H1 (cell line): ENCODE results near the gene STT3B. TPM values are rescaled to one million over a fixed set of nuclear protein-coding genes. Genes with fewer than 3 reads are reported as not detected.

Experiments
- CTCF ChIA-PET: fragments of 300-600 bp; sonication (Branson Sonifier 250); formaldehyde crosslinking; loops from one replicate; lab custom pipeline; 2021; ENCODE audit not compliant: partially characterized antibody; lab: Charles Lee
- POLR2A ChIA-PET: fragments of 300-600 bp; sonication (Branson Sonifier 250); formaldehyde crosslinking; loops from one replicate; lab custom pipeline; 2021; ENCODE audit warnings: inconsistent platforms; ENCODE audit not compliant: partially characterized antibody; lab: Charles Lee
- DNase-seq, 2 experiments: peaks; one replicate each; pipeline versions ENCODE4 v3.0.0 to v3.0.0-alpha.2; 2010 to 2022; ENCODE audit warnings: low spot score in 2 of 2, low read depth in 1 of 2, mixed read lengths in 1 of 2
- FAIRE-seq: peaks from 2 replicates; lab custom pipeline; 2011; peaks lifted over from hg19 to GRCh38; lab: Jason Lieb, UNC
- H2AFZ ChIP-seq: 2 replicates; pipeline ENCODE4 v1.8.1; 2012; ENCODE audit warnings: low read length, inconsistent platforms
- H2AK5ac ChIP-seq: 2 replicates; pipeline ENCODE4 v1.6.1; 2013; ENCODE audit warnings: low read depth, low read length
- H2BK120ac ChIP-seq: replicated peaks from 2 replicates; pipeline ENCODE3; 2013; ENCODE audit warnings: low read depth, low read length, inconsistent platforms
- H2BK12ac ChIP-seq: 2 replicates; pipeline ENCODE4 v1.6.1; 2013; ENCODE audit warnings: low read depth, low read length
- H2BK15ac ChIP-seq: 2 replicates; pipeline ENCODE4 v1.6.1; 2013; ENCODE audit warnings: low read length
- H2BK20ac ChIP-seq: 2 replicates; pipeline ENCODE4 v1.6.1; 2013; ENCODE audit warnings: low read length
- H2BK5ac ChIP-seq: 2 replicates; pipeline ENCODE4 v1.6.1; 2013; ENCODE audit warnings: low read depth, low read length
- H3K14ac ChIP-seq: 2 replicates; pipeline ENCODE4 v1.6.1; 2013; ENCODE audit warnings: inconsistent platforms; ENCODE audit not compliant: insufficient read length
- H3K18ac ChIP-seq: 2 replicates; pipeline ENCODE4 v1.6.1; 2013; ENCODE audit warnings: low read length; ENCODE audit errors: extremely low read depth
- H3K23ac ChIP-seq: 2 replicates; pipeline ENCODE4 v1.6.1; 2013; ENCODE audit warnings: inconsistent platforms; ENCODE audit not compliant: insufficient read length
- H3K23me2 ChIP-seq: 2 replicates; pipeline ENCODE4 v1.6.1; 2013; ENCODE audit warnings: low read depth, low read length
- H3K27ac ChIP-seq: 2 replicates; pipeline ENCODE4 v1.6.1; 2011; ENCODE audit warnings: low read depth, low read length, inconsistent platforms
- H3K27me3 ChIP-seq, 4 experiments: replicated peaks in 1 of 4; 1 replicate in 1 of 4; 2 replicates in 3 of 4; pipeline versions ENCODE4 v1.6.1 to v1.8.1; 2011 to 2013; ENCODE audit warnings: low read length in 3 of 4, mild to moderate bottlenecking in 3 of 4, inconsistent platforms in 2 of 4, mixed read lengths in 2 of 4, moderate library complexity in 1 of 4; ENCODE audit not compliant: control insufficient read depth in 3 of 4, insufficient read depth in 3 of 4; ENCODE audit errors: extremely low read depth in 1 of 4
- H3K36me3 ChIP-seq, 4 experiments: 2 replicates each; pipeline versions ENCODE4 v1.6.1 to v1.8.1; 2011 to 2013; ENCODE audit warnings: mild to moderate bottlenecking in 4 of 4, low read length in 3 of 4, moderate library complexity in 2 of 4, control low read depth in 1 of 4, inconsistent platforms in 1 of 4; ENCODE audit not compliant: insufficient read depth in 4 of 4, control insufficient read depth in 2 of 4
- H3K4ac ChIP-seq: replicated peaks from 2 replicates; pipeline ENCODE3; 2013; ENCODE audit warnings: low read length, low read depth, mixed read lengths, inconsistent platforms; ENCODE audit not compliant: insufficient read length
- H3K4me1 ChIP-seq, 4 experiments: replicated peaks in 1 of 4; 1 replicate in 1 of 4; 2 replicates in 3 of 4; pipeline versions ENCODE4 v1.6.1 to v1.8.1; 2011 to 2013; ENCODE audit warnings: low read length in 3 of 4, inconsistent platforms in 2 of 4, mixed read lengths in 1 of 4; ENCODE audit not compliant: insufficient read depth in 4 of 4, control insufficient read depth in 3 of 4
- H3K4me2 ChIP-seq, 2 experiments: 2 replicates each; pipeline versions ENCODE4 v1.6.1 to v1.8.1; 2011 to 2013; ENCODE audit warnings: low read depth in 2 of 2, low read length in 2 of 2, control low read depth in 1 of 2, inconsistent platforms in 1 of 2, mild to moderate bottlenecking in 1 of 2; ENCODE audit not compliant: insufficient read depth in 1 of 2
- H3K4me3 ChIP-seq, 4 experiments: fragments of 200-600, 300-600 bp in 1 of 4; sonication (generic), shearing (Covaris generic), sonication (Bioruptor Twin) in 1 of 4; 2 replicates each; pipeline versions ENCODE4 v1.5.1 to v1.8.1; 2011 to 2016; ENCODE audit warnings: low read length in 4 of 4, low read depth in 3 of 4, control low read depth in 2 of 4, inconsistent platforms in 2 of 4, mild to moderate bottlenecking in 2 of 4, mixed read lengths in 1 of 4, moderate library complexity in 1 of 4; ENCODE audit not compliant: insufficient read depth in 2 of 4; ENCODE audit errors: extremely low read depth in 1 of 4
- H3K56ac ChIP-seq: replicated peaks from 2 replicates; pipeline ENCODE3; 2013; ENCODE audit warnings: low read depth, mild to moderate bottlenecking, mixed read lengths, low read length, inconsistent platforms; ENCODE audit not compliant: insufficient read length
- H3K79me1 ChIP-seq: 2 replicates; pipeline ENCODE4 v1.6.1; 2013; ENCODE audit warnings: low read depth, low read length, control low read depth
- H3K79me2 ChIP-seq, 2 experiments: 2 replicates each; pipeline versions ENCODE4 v1.6.1 to v1.8.1; 2012 to 2013; ENCODE audit warnings: low read length in 2 of 2, mild to moderate bottlenecking in 2 of 2, inconsistent platforms in 1 of 2; ENCODE audit not compliant: insufficient read depth in 2 of 2, control insufficient read depth in 1 of 2
- H3K9ac ChIP-seq, 4 experiments: replicated peaks in 1 of 4; 1 replicate in 1 of 4; 2 replicates in 3 of 4; pipeline versions ENCODE4 v1.6.1 to v1.8.1; 2011 to 2013; ENCODE audit warnings: low read depth in 3 of 4, low read length in 3 of 4, control low read depth in 2 of 4, mild to moderate bottlenecking in 2 of 4, moderate library complexity in 2 of 4, inconsistent platforms in 1 of 4; ENCODE audit errors: extremely low read depth in 1 of 4
- H3K9me3 ChIP-seq, 2 experiments: 2 replicates each; pipeline versions ENCODE4 v1.6.1 to v1.8.1; 2012 to 2013; ENCODE audit warnings: mild to moderate bottlenecking in 2 of 2, moderate library complexity in 2 of 2, control low read depth in 1 of 2, inconsistent platforms in 1 of 2, low read depth in 1 of 2, low read length in 1 of 2, mixed read lengths in 1 of 2; ENCODE audit not compliant: insufficient read depth in 2 of 2
- H4K20me1 ChIP-seq, 2 experiments: replicated peaks in 1 of 2; 2 replicates each; pipeline versions ENCODE3 to v1.8.1; 2011 to 2013; ENCODE audit warnings: inconsistent platforms in 2 of 2, low read length in 2 of 2, mild to moderate bottlenecking in 1 of 2; ENCODE audit not compliant: insufficient read depth in 2 of 2, control insufficient read depth in 1 of 2
- H4K5ac ChIP-seq: 2 replicates; pipeline ENCODE4 v1.6.1; 2013; ENCODE audit warnings: low read length, low read depth, mixed read lengths, inconsistent platforms; ENCODE audit not compliant: insufficient read length
- H4K8ac ChIP-seq: 2 replicates; pipeline ENCODE4 v1.8.0; 2013; ENCODE audit warnings: mild to moderate bottlenecking, moderate library complexity, low read length, inconsistent platforms; ENCODE audit not compliant: insufficient read depth; ENCODE audit errors: extremely low read depth
- H4K91ac ChIP-seq: replicated peaks from 2 replicates; pipeline ENCODE3; 2013; ENCODE audit warnings: low read length, mixed read lengths, inconsistent platforms; ENCODE audit not compliant: insufficient read length
- CEBPB ChIP-seq: IDR thresholded peaks from 2 replicates; pipeline ENCODE4 v1.6.1; 2012; ENCODE audit warnings: low read depth, low read length
- CHD2 ChIP-seq: IDR thresholded peaks from 2 replicates; pipeline ENCODE4 v1.6.1; 2012; ENCODE audit warnings: low read length, improper control_type of control experiment
- FOSL1 ChIP-seq: IDR thresholded peaks from 2 replicates; pipeline ENCODE4 v1.6.1; 2011; ENCODE audit warnings: mild to moderate bottlenecking, low read depth, low read length, moderate library complexity; ENCODE audit not compliant: insufficient read depth
- JUND ChIP-seq: IDR thresholded peaks from 2 replicates; pipeline ENCODE4 v1.6.1; 2011; ENCODE audit warnings: mild to moderate bottlenecking, improper control_type of control experiment, low read length
- KDM1A ChIP-seq: fragments of 200-600, 300-600 bp; sonication (generic); IDR thresholded peaks from 2 replicates; pipeline ENCODE4 v1.7.1; 2016; ENCODE audit warnings: mild to moderate bottlenecking, low read length, borderline replicate concordance
- NANOG ChIP-seq: IDR thresholded peaks from 2 replicates; pipeline ENCODE4 v1.6.1; 2011; ENCODE audit warnings: low read length, low read depth, mild to moderate bottlenecking, inconsistent platforms; ENCODE audit not compliant: insufficient read depth, poor library complexity, severe bottlenecking
- POLR2A ChIP-seq, 2 experiments: IDR thresholded peaks; 1 replicate in 1 of 2; 2 replicates in 1 of 2; pipeline ENCODE4 v1.6.1; 2011; ENCODE audit warnings: low read depth in 2 of 2, low read length in 2 of 2, mild to moderate bottlenecking in 2 of 2; ENCODE audit errors: control extremely low read depth in 1 of 2
- SIN3A ChIP-seq, 2 experiments: IDR thresholded peaks in 1 of 2; conservative IDR thresholded peaks in 1 of 2; 2 replicates each; pipeline ENCODE4 v1.6.1; 2011 to 2012; ENCODE audit warnings: low read length in 2 of 2, improper control_type of control experiment in 1 of 2, low read depth in 1 of 2, mild to moderate bottlenecking in 1 of 2
- TCF12 ChIP-seq: IDR thresholded peaks from 2 replicates; pipeline ENCODE4 v1.6.1; 2011; ENCODE audit warnings: low read depth, mild to moderate bottlenecking, low read length
- ZNF274 ChIP-seq: IDR thresholded peaks from 2 replicates; pipeline ENCODE4 v1.7.0; 2012; ENCODE audit warnings: low read length, borderline replicate concordance; ENCODE audit errors: extremely low read depth
- WGBS, 2 experiments: shearing (Covaris generic) in 1 of 2; methylation state at CpG; one replicate each; pipeline versions ENCODE4 v1.1.6 to v1.1.7; 2013 to 2015; ENCODE audit warnings: low lambda C conversion rate in 2 of 2, mixed read lengths in 2 of 2, inconsistent platforms in 1 of 2, low coverage in 1 of 2, missing lambda C conversion rate in 1 of 2; ENCODE audit not compliant: insufficient replicate concordance in 2 of 2, insufficient coverage in 1 of 2, insufficient read length in 1 of 2; ENCODE audit errors: extremely low coverage in 1 of 2, missing lambda C conversion rate in 1 of 2; 5-methylcytosine and 5-hydroxymethylcytosine counted together
- polyA plus RNA-seq, 7 experiments: library from polyadenylated mRNA; depleted of rRNA in 3 of 7; stranded (reverse) in 5 of 7; unstranded in 2 of 7; fragments of >200 nt in 5 of 7; fragments of 200-250 nt in 2 of 7; gene quantifications; 1 replicate in 5 of 7; 2 replicates in 1 of 7; 4 replicates in 1 of 7; pipeline versions ENCODE4 v1.2.1 to v1.2.3, GENCODE V29; 2011 to 2013; ENCODE audit warnings: missing spikeins in 2 of 7, mixed read lengths in 2 of 7
- total RNA-seq: library from RNA; stranded (reverse); fragmentation: NEBNext Ultra II Directional; extraction: Animal tissue kit (Norgen Biotek cat#: 25700); gene quantifications from 2 replicates; pipeline ENCODE4 v1.2.1, GENCODE V29; 2021
- TF ChIP-seq, protein P1 (sequence below): IDR thresholded peaks from 2 replicates; pipeline ENCODE4 v1.6.1; 2011; ENCODE audit warnings: low read length, improper control_type of control experiment

Gene STT3B
- total and polyA plus RNA-seq, 2 of the 8 experiments (the other 6 are each of a cell fraction or from before 2014, with no cell fraction given) = 43.5 to 134 TPM

GRCh38 chr3:31491660-31492059 lies 41.1 kb upstream of the STT3B start:
- H3K79me2 ChIP-seq = no peaks in the 10 kb centered on the region
- no peaks in the 10 kb centered on the region for H4K20me1 ChIP-seq
- H3K4me3 ChIP-seq = no peak overlapping the region
- H3K79me1 ChIP-seq = no peaks in the 10 kb centered on the region
- H2AK5ac ChIP-seq = no peak overlapping the region
- H4K8ac ChIP-seq = no peak overlapping the region
- no peak overlapping the region for H2BK12ac ChIP-seq
- no peak overlapping the region for H3K9ac ChIP-seq
- H3K27me3 ChIP-seq = peaks cover 0 to 1% (median 0%) of the 10 kb centered on the region in 4 experiments; a peak in 1 of 7 replicates
- H3K14ac ChIP-seq = no peak overlapping the region
- H3K4ac ChIP-seq = no peak overlapping the region
- H2BK5ac ChIP-seq = no peak overlapping the region
- CTCF ChIA-PET = no interaction called here
- TF ChIP-seq ZNF274 = no peak
- no peak for TF ChIP-seq CHD2
- TF ChIP-seq JUND = no peak
- TF ChIP-seq CEBPB = no peak
- no peak for TF ChIP-seq POLR2A (IDR thresholded peaks at IDR 0.05; ENCODE audit: control extremely low read depth in 1 of 2, low read depth in 2 of 2, low read length in 2 of 2)
- no peak for TF ChIP-seq SIN3A (conservative IDR thresholded peaks at IDR 0.05 in 1 of 2, IDR thresholded peaks at IDR 0.05 in 1 of 2; ENCODE audit: low read depth in 1 of 2, low read length in 2 of 2)
- TF ChIP-seq, protein P1, sequence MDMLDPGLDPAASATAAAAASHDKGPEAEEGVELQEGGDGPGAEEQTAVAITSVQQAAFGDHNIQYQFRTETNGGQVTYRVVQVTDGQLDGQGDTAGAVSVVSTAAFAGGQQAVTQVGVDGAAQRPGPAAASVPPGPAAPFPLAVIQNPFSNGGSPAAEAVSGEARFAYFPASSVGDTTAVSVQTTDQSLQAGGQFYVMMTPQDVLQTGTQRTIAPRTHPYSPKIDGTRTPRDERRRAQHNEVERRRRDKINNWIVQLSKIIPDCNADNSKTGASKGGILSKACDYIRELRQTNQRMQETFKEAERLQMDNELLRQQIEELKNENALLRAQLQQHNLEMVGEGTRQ = no peak
- TF ChIP-seq KDM1A = no peak
- no peak for TF ChIP-seq NANOG
- TF ChIP-seq TCF12 = no peak
- TF ChIP-seq FOSL1 = no peak
- H2BK15ac ChIP-seq = no peak overlapping the region
- DNase-seq (no peak), FAIRE-seq (no peak)
- no peak overlapping the region for H3K4me2 ChIP-seq
- POLR2A ChIA-PET = interaction anchor here (0.8 kb wide), 1 partner anchor 10 kb away, joined by 4 read pairs; no protein-coding TSS in a partner anchor
- H3K27ac ChIP-seq = no peak overlapping the region
- no peak overlapping the region for H2BK20ac ChIP-seq
- H3K4me1 ChIP-seq = no peaks in the 10 kb centered on the region
- peaks cover 2 to 7% of the 10 kb centered on the region in 2 experiments; a peak in 3 of 4 replicates for H3K9me3 ChIP-seq
- no peak overlapping the region for H3K23ac ChIP-seq
- H4K91ac ChIP-seq = no peak overlapping the region
- H4K5ac ChIP-seq = no peak overlapping the region
- WGBS, 2 experiments = 99% methylated on average over 5 of the region's 6 CpGs; no CpG with 5 or more reads in 1 of the 2 experiments
- no peaks in the 10 kb centered on the region for H3K23me2 ChIP-seq
- H2AFZ ChIP-seq = no peak overlapping the region
- no peak overlapping the region for H3K56ac ChIP-seq
- H2BK120ac ChIP-seq = no peak overlapping the region
- H3K36me3 ChIP-seq = no peaks in the 10 kb centered on the region
- no peak overlapping the region for H3K18ac ChIP-seq
